Stimulated activated CD8-positive, alpha-beta memory T cell treated with anti-CD3 and anti-CD28 coated beads, Interleukin-2, amount 100 ng/mL, for 48 hours (primary cell): ENCODE results near the gene BICRA.
A peak's percentile ranks its signal among the peaks of the same experiment; 100 is the strongest.
"Not testable (repeated sequence)": the region's sequence is repeated elsewhere in the genome, so short reads cannot be mapped to it uniquely, and the experiment has no call there.

ENCODE experiments used
- DNase-seq, 2 donors: peaks; one replicate each; pipeline ENCODE4 v3.0.0-alpha.2; 2020; ENCODE audit warnings: low read depth in 2 of 2

BICRA gene

GRCh38 chr19:47608969-47609905 is at the start of gene BICRA:
TSS of gene BICRA (plus strand) at chr19:47609134. CDS start at chr19:47673575, 64,441 bp downstream.
- DNase-seq = peak; percentile 72 to 78

GRCh38 chr19:47560999-47561398 is 47.9 kb upstream of the BICRA start:
- no peak for DNase-seq

- DNase-seq = no peak
Measured at GRCh38 chr19:47561440-47562057, 47.4 kb upstream of the BICRA start.

GRCh38 chr19:47564081-47564480 is 44.9 kb upstream of the BICRA start:
- no peak for DNase-seq

GRCh38 chr19:47569331-47569730 is 39.6 kb upstream of the BICRA start:
- DNase-seq = no peak

GRCh38 chr19:47572635-47573034 is 36.3 kb upstream of the BICRA start:
- peak in 1 of 2 donors; percentile 3 for DNase-seq

- peak; percentile 45 to 56 for DNase-seq
Measured at GRCh38 chr19:47573071-47574026, 35.6 kb upstream of the BICRA start, which contains the start of gene ZNF541. TSS of gene ZNF541 (minus strand) at chr19:47573148. CDS start at chr19:47555856, 17,292 bp downstream.

- DNase-seq = no peak
Measured at GRCh38 chr19:47580397-47580796, 28.5 kb upstream of the BICRA start.

- DNase-seq = no peak
Measured at GRCh38 chr19:47581605-47582319, 27.2 kb upstream of the BICRA start.

- no peak for DNase-seq
Measured at GRCh38 chr19:47582320-47582909, 26.5 kb upstream of the BICRA start.

GRCh38 chr19:47583161-47583560 is 25.8 kb upstream of the BICRA start:
- not testable (repeated sequence) for DNase-seq

GRCh38 chr19:47587295-47587694 is 21.6 kb upstream of the BICRA start:
- DNase-seq = no peak

- DNase-seq = no peak
Measured at GRCh38 chr19:47589824-47590223, 19.1 kb upstream of the BICRA start.

GRCh38 chr19:47593860-47594259 is 15.1 kb upstream of the BICRA start:
- no peak for DNase-seq

- no peak for DNase-seq
Measured at GRCh38 chr19:47595944-47596343, 13.0 kb upstream of the BICRA start.

GRCh38 chr19:47598407-47599349 is 10.3 kb upstream of the BICRA start:
- no peak for DNase-seq

GRCh38 chr19:47599671-47600245 is 9.2 kb upstream of the BICRA start:
- DNase-seq = not testable (repeated sequence)

- peak; percentile 99 to 100 for DNase-seq
Measured at GRCh38 chr19:47600246-47601179, 8.4 kb upstream of the BICRA start.
